Neural progenitor cell (in vitro differentiated cells): ENCODE results near the gene TUG1. TPM values are rescaled to one million over a fixed set of nuclear protein-coding genes. Genes with fewer than 3 reads are reported as not detected.

Source experiments
- DNase-seq: peaks from one replicate; pipeline ENCODE4 v3.0.0-alpha.2; 2016; ENCODE audit warnings: low spot score
- H2AFZ ChIP-seq: fragments of 200-600 bp; sonication (generic); replicated peaks from 2 replicates; pipeline ENCODE4 v1.6.1; 2016; ENCODE audit warnings: antibody characterized with exemption
- H3F3A ChIP-seq: fragments of 200-600 bp; sonication (generic); 2 replicates; pipeline ENCODE4 v1.6.1; 2016; ENCODE audit warnings: antibody characterized with exemption, low read depth
- H3K27ac ChIP-seq: fragments of 200-600 bp; sonication (generic); 2 replicates; pipeline ENCODE4 v1.5.1; 2016; ENCODE audit warnings: mild to moderate bottlenecking
- H3K27me3 ChIP-seq: fragments of 200-600 bp; sonication (generic); 2 replicates; pipeline ENCODE4 v1.6.1; 2016; ENCODE audit warnings: mild to moderate bottlenecking, moderate library complexity
- H3K36me3 ChIP-seq: fragments of 200-600 bp; sonication (generic); 2 replicates; pipeline ENCODE4 v1.5.1; 2016
- H3K4me1 ChIP-seq: fragments of 200-600 bp; sonication (generic); 2 replicates; pipeline ENCODE4 v1.6.1; 2016; ENCODE audit warnings: mixed run types
- H3K4me2 ChIP-seq: fragments of 200-600 bp; sonication (generic); 2 replicates; pipeline ENCODE4 v1.6.1; 2016
- H3K4me3 ChIP-seq: fragments of 200-600 bp; sonication (generic); 2 replicates; pipeline ENCODE4 v1.5.1; 2016
- H3K79me2 ChIP-seq: fragments of 200-600 bp; sonication (generic); 2 replicates; pipeline ENCODE4 v1.6.1; 2016; ENCODE audit warnings: low read depth
- H3K9ac ChIP-seq: fragments of 200-600 bp; sonication (generic); 2 replicates; pipeline ENCODE4 v1.6.1; 2016
- H3K9me3 ChIP-seq: fragments of 200-600 bp; sonication (generic); 2 replicates; pipeline ENCODE4 v1.5.1; 2016; ENCODE audit warnings: low read depth
- H4K20me1 ChIP-seq: fragments of 200-600 bp; sonication (generic); 2 replicates; pipeline ENCODE4 v1.6.1; 2016; ENCODE audit warnings: low read depth
- H3K27ac Mint-ChIP-seq: 3 replicates; pipeline ENCODE4 v1.8.0; 2021; ENCODE audit warnings: mixed read lengths
- H3K27me3 Mint-ChIP-seq: 2 replicates; pipeline ENCODE4 v1.8.0; 2022; ENCODE audit warnings: low read depth, mild to moderate bottlenecking, inconsistent platforms, moderate library complexity, mixed read lengths; ENCODE audit not compliant: insufficient read depth
- H3K36me3 Mint-ChIP-seq: 3 replicates; pipeline ENCODE4 v1.8.0; 2021; ENCODE audit warnings: mixed read lengths
- H3K4me1 Mint-ChIP-seq: 3 replicates; pipeline ENCODE4 v1.8.0; 2021; ENCODE audit warnings: mixed read lengths
- H3K4me3 Mint-ChIP-seq: 3 replicates; pipeline ENCODE4 v1.8.0; 2021; ENCODE audit warnings: mild to moderate bottlenecking, moderate library complexity, mixed read lengths
- H3K9me3 Mint-ChIP-seq: 3 replicates; pipeline ENCODE4 v1.8.0; 2020; ENCODE audit warnings: mixed read lengths
- CTCF ChIP-seq: fragments of 200-600 bp; sonication (generic); IDR thresholded peaks from 2 replicates; pipeline ENCODE4 v1.5.1; 2017; ENCODE audit warnings: antibody characterized with exemption, mild to moderate bottlenecking
- EZH2 ChIP-seq: fragments of 200-600 bp; sonication (generic); IDR thresholded peaks from 2 replicates; pipeline ENCODE4 v1.6.1; 2017; ENCODE audit warnings: antibody characterized with exemption, mild to moderate bottlenecking, moderate library complexity
- EZH2phosphoT487 ChIP-seq: fragments of 200-600 bp; sonication (generic); IDR thresholded peaks from 2 replicates; pipeline ENCODE4 v1.6.1; 2017; ENCODE audit warnings: antibody characterized with exemption
- total RNA-seq: library from RNA; depleted of rRNA; stranded (reverse); fragments of >200 nt; gene quantifications from 2 replicates; pipeline ENCODE4 v1.2.3, GENCODE V29; 2015; ENCODE audit warnings: low replicate concordance

The TUG1 gene
- total RNA-seq, 1 donor from 2014 or later: 136 TPM

- H3F3A ChIP-seq: peaks cover 16% of the 10 kb centered on the region
- Mint-ChIP-seq H3K9me3 (peaks cover 82% of the 10 kb centered on the region), H3K27ac (no peak overlapping the region), H3K4me1 (no peaks in the 10 kb centered on the region), H3K27me3 (peaks cover 8% of the 10 kb centered on the region), H3K4me3 (no peak overlapping the region), H3K36me3 (peaks cover 60% of the 10 kb centered on the region)
- no peak overlapping the region for H3K9ac ChIP-seq
- no peaks in the 10 kb centered on the region for H3K4me1 ChIP-seq
- H3K9me3 ChIP-seq: peaks cover 7% of the 10 kb centered on the region
- H3K4me3 ChIP-seq: no peak overlapping the region
- DNase-seq: no peak
- no peak overlapping the region for H3K4me2 ChIP-seq
- no peaks in the 10 kb centered on the region for H3K27me3 ChIP-seq
- H3K27ac ChIP-seq: no peak overlapping the region
- no peaks in the 10 kb centered on the region for H4K20me1 ChIP-seq
- peaks cover 11% of the 10 kb centered on the region for H3K36me3 ChIP-seq
- TF ChIP-seq EZH2phosphoT487: no peak
- TF ChIP-seq CTCF: no peak
- no peak for TF ChIP-seq EZH2
- H2AFZ ChIP-seq: no peak overlapping the region
- H3K79me2 ChIP-seq: peaks cover 34% of the 10 kb centered on the region
These were observed 13.4 kb downstream of the TUG1 start for GRCh38 chr22:30982512-30982911.

DNA sequence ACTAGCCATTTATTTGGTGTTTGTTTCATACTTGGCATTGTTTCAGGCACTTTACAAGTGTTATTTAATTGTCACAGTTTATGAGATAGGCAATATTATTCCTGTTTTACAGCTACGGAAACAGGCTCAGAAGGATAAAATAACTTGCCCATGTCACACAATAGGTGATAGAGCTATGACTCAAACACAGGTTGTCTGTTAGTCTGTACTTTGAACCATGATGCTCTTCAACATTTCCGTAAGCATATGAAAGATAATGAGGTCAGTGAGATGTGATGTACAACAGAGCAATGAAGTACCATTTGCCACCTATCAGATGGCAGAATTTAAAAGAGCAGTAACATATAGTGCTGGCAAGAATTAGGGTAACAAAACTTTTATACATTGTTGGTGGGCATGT is 15.3 kb downstream of the TUG1 start:
- H3K36me3 Mint-ChIP-seq: peaks cover 53% of the 10 kb centered on the region
- Histone ChIP-seq H3K9ac (no peak overlapping the region), H2AFZ (no peak overlapping the region), H3K27ac (no peak overlapping the region), H3K4me3 (no peak overlapping the region), H3F3A (peaks cover 5% of the 10 kb centered on the region), H4K20me1 (no peaks in the 10 kb centered on the region), H3K9me3 (peaks cover 5% of the 10 kb centered on the region), H3K79me2 (peaks cover 18% of the 10 kb centered on the region), H3K27me3 (no peaks in the 10 kb centered on the region), H3K4me1 (no peaks in the 10 kb centered on the region), H3K4me2 (no peak overlapping the region), H3K36me3 (no peaks in the 10 kb centered on the region)
- TF ChIP-seq CTCF: no peak
- no peak overlapping the region for H3K4me3 Mint-ChIP-seq
- H3K27ac Mint-ChIP-seq: no peak overlapping the region
- no peaks in the 10 kb centered on the region for H3K4me1 Mint-ChIP-seq
- H3K9me3 Mint-ChIP-seq: peaks cover 83% of the 10 kb centered on the region
- peaks cover 2% of the 10 kb centered on the region for H3K27me3 Mint-ChIP-seq
- DNase-seq: no peak

GRCh38 chr22:30985561-30986208 is 16.6 kb downstream of the TUG1 start:
- no peaks in the 10 kb centered on the region for H3K27me3 ChIP-seq
- H3K27me3 Mint-ChIP-seq: peaks cover 2% of the 10 kb centered on the region
- no peak overlapping the region for H3K9ac ChIP-seq
- peaks cover 6% of the 10 kb centered on the region for H3K79me2 ChIP-seq
- no peaks in the 10 kb centered on the region for H3K36me3 ChIP-seq
- no peaks in the 10 kb centered on the region for H3K4me1 ChIP-seq
- no peak overlapping the region for H3K4me3 ChIP-seq
- peaks cover 80% of the 10 kb centered on the region for H3K9me3 Mint-ChIP-seq
- peaks cover 5% of the 10 kb centered on the region for H3K9me3 ChIP-seq
- peaks cover 53% of the 10 kb centered on the region for H3K36me3 Mint-ChIP-seq
- TF ChIP-seq EZH2 (no peak), CTCF (no peak), EZH2phosphoT487 (no peak)
- no peaks in the 10 kb centered on the region for H4K20me1 ChIP-seq
- no peak overlapping the region for H3K27ac Mint-ChIP-seq
- no peaks in the 10 kb centered on the region for H3K4me1 Mint-ChIP-seq
- H3K27ac ChIP-seq: no peak overlapping the region
- DNase-seq: no peak
- no peaks in the 10 kb centered on the region for H3F3A ChIP-seq
- no peak overlapping the region for H2AFZ ChIP-seq
- H3K4me2 ChIP-seq: no peak overlapping the region
- no peak overlapping the region for H3K4me3 Mint-ChIP-seq
